ENCODE measurements around the gene MMP20. TPM values are rescaled to one million over a fixed set of nuclear protein-coding genes. Genes with fewer than 3 reads are reported as not detected.

The MMP20 gene
- total RNA-seq, 1 donor from 2014 or later: not detected

DNA sequence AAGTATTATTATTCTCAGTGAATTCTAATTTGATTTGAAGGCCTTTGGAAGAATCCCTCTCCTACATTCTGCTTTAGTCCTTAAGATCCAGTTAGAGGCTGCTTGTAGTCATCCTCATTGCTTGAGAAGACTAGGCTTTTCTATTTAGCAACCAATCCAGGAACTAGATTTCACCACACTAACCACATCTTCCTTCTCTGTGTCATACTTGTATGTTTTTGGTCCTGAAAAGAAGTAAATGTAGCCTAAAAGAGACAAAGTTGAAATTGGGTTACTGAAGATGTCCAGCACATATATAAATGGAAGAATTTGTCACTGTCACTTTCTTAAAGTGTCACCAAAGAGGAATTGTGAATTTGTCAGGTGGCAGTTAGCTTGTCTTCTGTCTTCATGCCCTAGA is 48.0 kb downstream of the MMP20 start:
- Mint-ChIP-seq H3K4me1 (peaks cover 35% of the 10 kb centered on the region), H3K4me3 (no peak overlapping the region), H3K9me3 (peaks cover 12% of the 10 kb centered on the region), H3K27ac (no peak overlapping the region), H3K36me3 (ENCODE audit: low read depth) (no peaks in the 10 kb centered on the region), H3K27me3 (no peaks in the 10 kb centered on the region)
- DNase-seq: no peak
- intact Hi-C loops (cut with micrococcal nuclease): loop anchor here (1.0 to 2.0 kb wide), 3 partner anchors 12 to 16 kb away; no protein-coding TSS in a partner anchor

DNA sequence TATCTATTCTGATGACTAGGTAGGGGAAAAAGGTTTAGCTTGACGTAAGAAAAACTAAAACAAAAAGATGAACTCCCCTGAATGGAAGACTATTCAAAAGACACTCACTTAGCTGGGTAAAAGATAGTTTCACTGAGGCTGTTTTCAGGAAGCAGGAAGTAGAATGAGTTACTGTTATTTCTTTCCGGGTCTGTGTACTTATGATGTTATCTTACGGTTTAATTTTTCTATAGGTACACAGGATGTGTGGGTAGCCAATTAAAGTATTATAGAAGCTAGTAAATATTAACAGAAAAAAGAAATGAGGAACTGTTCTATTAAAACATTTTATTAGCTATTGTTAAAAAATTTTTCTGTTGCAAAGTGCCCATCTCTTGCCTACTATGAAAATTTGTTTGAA is 48.8 kb downstream of the MMP20 start:
- Mint-ChIP-seq H3K4me3 (no peak overlapping the region), H3K27ac (no peak overlapping the region), H3K27me3 (no peaks in the 10 kb centered on the region), H3K4me1 (peaks cover 35% of the 10 kb centered on the region), H3K9me3 (peaks cover 12% of the 10 kb centered on the region), H3K36me3 (ENCODE audit: low read depth) (no peaks in the 10 kb centered on the region)
- DNase-seq: no peak
- intact Hi-C loops (cut with micrococcal nuclease): loop anchor here (2.0 kb wide), 1 partner anchor 16 kb away; no protein-coding TSS in a partner anchor

DNA sequence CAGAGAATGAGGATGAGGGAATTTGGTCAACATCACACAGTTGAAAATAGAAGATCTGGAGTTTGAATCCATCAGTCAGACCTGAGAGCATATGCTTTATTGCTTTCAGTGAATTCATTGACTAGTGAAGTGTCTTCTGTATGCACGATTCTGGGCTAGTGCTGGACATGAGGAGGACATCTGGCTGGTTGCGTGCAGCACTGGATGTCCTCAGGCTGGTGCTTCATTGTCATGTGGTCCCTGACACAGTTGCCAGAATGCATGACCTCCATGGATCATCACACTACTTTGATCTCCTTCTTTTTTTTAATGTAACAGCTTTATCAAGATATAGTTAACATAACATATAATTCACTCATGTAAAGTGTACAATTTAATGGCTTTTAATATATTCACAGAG is 50.1 kb downstream of the MMP20 start:
- H3K4me3 Mint-ChIP-seq: no peak overlapping the region
- intact Hi-C loops (cut with micrococcal nuclease): no loop called here
- H3K9me3 Mint-ChIP-seq: peaks cover 12% of the 10 kb centered on the region
- no peak for DNase-seq
- peaks cover 2% of the 10 kb centered on the region for H3K27me3 Mint-ChIP-seq
- no peak overlapping the region for H3K27ac Mint-ChIP-seq
- peaks cover 23% of the 10 kb centered on the region for H3K4me1 Mint-ChIP-seq
- no peaks in the 10 kb centered on the region for H3K36me3 Mint-ChIP-seq (ENCODE audit: low read depth)

DNA sequence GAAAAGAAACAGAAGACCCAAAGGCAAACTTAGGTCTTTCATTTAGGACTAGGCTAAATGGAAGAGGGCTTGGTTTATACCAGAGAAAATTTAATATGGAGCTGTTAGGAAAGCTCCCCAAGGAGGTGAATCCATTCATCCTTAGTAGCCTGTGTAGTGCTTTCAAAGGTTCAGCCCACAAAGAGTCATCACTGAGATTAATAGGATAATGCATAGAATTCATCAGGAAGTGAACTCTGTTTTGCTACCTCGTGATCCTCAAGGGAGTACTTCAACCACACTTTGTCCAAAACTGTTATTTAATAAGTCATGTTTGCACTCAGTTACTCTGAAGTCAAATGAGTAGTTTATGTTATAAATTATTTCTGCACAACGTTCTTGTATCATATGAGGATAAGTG is 51.3 kb downstream of the MMP20 start:
- peaks cover 4% of the 10 kb centered on the region for H3K27me3 Mint-ChIP-seq
- H3K27ac Mint-ChIP-seq: no peak overlapping the region
- intact Hi-C loops (cut with micrococcal nuclease): no loop called here
- H3K36me3 Mint-ChIP-seq (ENCODE audit: low read depth): peaks cover 6% of the 10 kb centered on the region
- H3K9me3 Mint-ChIP-seq: peaks cover 12% of the 10 kb centered on the region
- no peak for DNase-seq
- H3K4me1 Mint-ChIP-seq: peaks cover 21% of the 10 kb centered on the region
- no peak overlapping the region for H3K4me3 Mint-ChIP-seq

DNA sequence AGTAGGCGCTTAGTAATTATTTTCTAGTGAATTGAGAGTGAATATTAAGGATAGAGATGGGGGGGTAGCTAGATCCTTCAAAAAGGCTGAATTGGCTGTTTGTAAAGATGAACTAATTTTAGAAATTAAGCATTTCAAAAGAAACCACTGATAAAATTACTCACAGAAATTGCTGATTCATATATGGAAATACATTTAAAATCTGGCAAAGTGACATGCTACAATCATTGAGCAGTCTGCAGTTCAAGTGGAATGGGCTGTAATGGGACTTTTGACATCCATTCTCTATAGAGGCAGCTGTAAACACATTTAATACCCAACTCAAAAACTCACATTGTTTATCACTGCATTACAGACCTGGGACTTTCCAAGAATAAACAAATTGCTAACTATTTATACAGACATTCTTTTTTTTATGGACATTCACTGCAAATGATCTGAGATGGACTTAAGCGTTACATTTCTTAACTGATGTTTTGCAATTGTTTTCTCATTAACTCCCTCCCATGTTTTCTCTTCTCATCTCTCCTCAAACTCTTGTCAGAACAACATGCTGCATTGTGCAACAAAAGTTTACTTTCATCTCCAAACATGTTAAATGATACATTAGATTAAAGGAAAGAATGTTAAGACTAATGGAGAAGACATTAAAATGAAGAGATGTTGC is 52.4 kb downstream of the MMP20 start:
- no peak overlapping the region for H3K27ac Mint-ChIP-seq
- peaks cover 15% of the 10 kb centered on the region for H3K36me3 Mint-ChIP-seq (ENCODE audit: low read depth)
- DNase-seq: no peak
- H3K4me1 Mint-ChIP-seq: peaks cover 17% of the 10 kb centered on the region
- H3K27me3 Mint-ChIP-seq: peaks cover 4% of the 10 kb centered on the region
- intact Hi-C loops (cut with micrococcal nuclease): no loop called here
- no peak overlapping the region for H3K4me3 Mint-ChIP-seq
- peaks cover 20% of the 10 kb centered on the region for H3K9me3 Mint-ChIP-seq

DNA sequence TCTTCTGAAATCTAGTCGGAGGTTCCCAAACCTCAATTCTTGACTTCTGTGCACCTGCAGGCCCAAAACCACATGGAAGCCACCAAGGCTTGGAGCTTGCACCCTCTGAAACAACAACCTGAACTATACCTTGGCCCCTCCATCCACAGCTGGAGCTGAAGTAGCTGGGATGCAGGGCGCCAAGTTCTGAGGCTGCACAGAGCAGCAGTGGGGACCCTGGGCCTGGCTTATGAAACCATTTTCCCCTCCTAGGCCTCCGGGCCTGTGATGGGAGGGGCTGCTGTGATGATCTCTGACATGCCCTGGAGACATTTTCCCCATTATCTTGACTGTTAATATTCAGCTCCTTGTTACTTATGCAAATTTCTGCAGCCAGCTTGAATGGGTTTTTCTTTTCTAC is 56.3 kb downstream of the MMP20 start:
- Mint-ChIP-seq H3K9me3 (peaks cover 16% of the 10 kb centered on the region), H3K4me3 (no peak overlapping the region), H3K27me3 (peaks cover 4% of the 10 kb centered on the region), H3K36me3 (ENCODE audit: low read depth) (peaks cover 18% of the 10 kb centered on the region), H3K4me1 (peaks cover 4% of the 10 kb centered on the region), H3K27ac (no peak overlapping the region)
- DNase-seq: no peak
- intact Hi-C loops (cut with micrococcal nuclease): no loop called here

DNA sequence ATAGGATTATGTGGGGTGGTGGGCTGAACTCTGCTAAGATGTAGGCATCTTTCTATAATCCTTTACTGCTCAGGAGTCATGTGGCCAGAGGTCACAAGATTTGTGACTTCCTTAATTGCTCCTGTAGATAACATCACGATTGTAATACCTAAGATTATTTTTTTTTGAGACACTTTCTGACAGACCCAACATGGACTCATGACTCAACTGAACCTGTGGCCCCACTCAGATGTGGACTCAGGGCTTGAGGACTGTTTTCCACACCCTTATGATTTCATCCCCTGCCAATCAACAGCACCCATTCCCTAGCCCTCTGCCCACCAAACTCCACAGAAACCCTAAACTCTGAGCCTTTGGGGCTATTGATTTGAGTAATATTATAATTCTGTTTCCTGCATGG is 59.0 kb downstream of the MMP20 start:
- no peak overlapping the region for H3K27ac Mint-ChIP-seq
- H3K36me3 Mint-ChIP-seq (ENCODE audit: low read depth): peaks cover 18% of the 10 kb centered on the region
- no peak for DNase-seq
- H3K9me3 Mint-ChIP-seq: peaks cover 10% of the 10 kb centered on the region
- peaks cover 24% of the 10 kb centered on the region for H3K4me1 Mint-ChIP-seq
- H3K4me3 Mint-ChIP-seq: no peak overlapping the region
- intact Hi-C loops (cut with micrococcal nuclease): no loop called here
- peaks cover 4% of the 10 kb centered on the region for H3K27me3 Mint-ChIP-seq

DNA sequence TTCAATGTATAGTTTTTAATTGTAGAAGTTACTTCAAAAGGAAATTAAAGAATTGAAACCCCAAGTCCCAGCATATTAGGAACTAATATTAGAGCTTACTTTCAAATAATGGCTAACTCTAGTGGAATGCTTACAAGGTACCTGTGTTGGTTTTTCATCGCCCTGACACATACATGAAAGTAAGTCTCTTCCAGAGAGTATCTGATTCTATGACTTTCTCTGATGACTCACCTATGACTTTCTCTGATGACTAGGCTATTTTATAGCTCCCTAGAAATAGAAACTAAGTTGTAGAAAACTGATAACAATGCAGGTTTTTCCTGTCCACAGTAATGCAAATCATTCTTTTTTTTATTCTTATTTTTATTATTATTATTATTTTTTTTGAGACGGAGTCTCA is 61.0 kb downstream of the MMP20 start:
- Mint-ChIP-seq H3K27ac (no peak overlapping the region), H3K27me3 (peaks cover under 1% of the 10 kb centered on the region), H3K4me3 (no peak overlapping the region), H3K4me1 (peaks cover 37% of the 10 kb centered on the region), H3K36me3 (ENCODE audit: low read depth) (peaks cover 12% of the 10 kb centered on the region), H3K9me3 (peaks cover 11% of the 10 kb centered on the region)
- DNase-seq: no peak
- intact Hi-C loops (cut with micrococcal nuclease): loop anchor here (1.0 to 5.0 kb wide), 4 partner anchors 13 to 112 kb away; partner anchors contain the start of gene TMEM123

DNA sequence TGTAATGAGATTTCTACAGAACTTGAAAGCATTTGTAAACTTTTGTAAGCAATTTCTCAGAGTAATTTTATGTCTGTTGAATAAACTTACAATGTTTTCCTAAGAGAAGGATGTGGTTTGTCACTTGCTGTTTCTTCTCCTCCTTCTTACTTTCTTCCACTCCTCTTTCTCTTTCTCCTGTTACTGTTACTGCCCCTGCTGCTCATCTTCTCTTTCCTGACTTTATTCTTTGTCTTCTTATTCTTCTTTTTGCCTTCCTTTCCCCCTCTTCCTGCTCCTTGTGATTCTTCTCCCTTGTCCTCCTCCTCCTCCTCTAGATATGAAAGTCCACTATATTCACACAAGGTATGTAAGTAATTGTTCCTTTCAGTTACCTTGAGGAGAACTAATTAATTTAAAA is 63.5 kb downstream of the MMP20 start:
- intact Hi-C loops (cut with micrococcal nuclease): loop anchor here (2.0 to 5.0 kb wide), 2 partner anchors 15 to 109 kb away; partner anchors contain the start of gene TMEM123
- Mint-ChIP-seq H3K9me3 (peaks cover 3% of the 10 kb centered on the region), H3K27ac (peak overlapping the region; percentile 66), H3K27me3 (peaks cover 1% of the 10 kb centered on the region), H3K4me1 (peaks cover 39% of the 10 kb centered on the region), H3K4me3 (peak overlapping the region; percentile 42), H3K36me3 (ENCODE audit: low read depth) (no peaks in the 10 kb centered on the region)
- no peak for DNase-seq

DNA sequence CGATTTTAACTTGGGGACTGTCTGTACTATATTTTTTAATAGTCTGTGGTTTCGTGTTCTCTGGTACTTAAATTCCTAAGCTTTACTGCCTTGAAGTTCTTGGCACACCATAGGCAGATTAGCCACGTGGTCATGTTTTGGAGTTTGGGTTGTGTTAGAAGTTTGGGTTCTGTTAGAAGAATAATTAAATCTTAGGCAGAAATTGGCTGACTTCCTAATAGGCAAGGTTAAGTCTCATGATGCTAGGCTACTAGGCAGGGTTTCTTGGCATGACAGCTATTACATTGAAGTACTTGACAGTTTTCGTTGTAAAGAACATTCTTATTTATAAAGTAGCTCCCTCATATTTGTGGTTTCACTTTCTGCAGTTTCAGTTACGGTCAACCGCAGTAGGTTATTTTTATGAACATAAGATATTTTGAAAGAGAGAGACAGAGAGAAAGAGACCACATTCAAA is 64.5 kb downstream of the MMP20 start:
- DNase-seq: peak; percentile 73
- Mint-ChIP-seq H3K27me3 (peaks cover 2% of the 10 kb centered on the region), H3K4me3 (peak overlapping the region; percentile 52), H3K36me3 (ENCODE audit: low read depth) (no peaks in the 10 kb centered on the region), H3K9me3 (peaks cover 3% of the 10 kb centered on the region), H3K4me1 (peaks cover 39% of the 10 kb centered on the region), H3K27ac (peak overlapping the region; percentile 78)
- intact Hi-C loops (cut with micrococcal nuclease): loop anchor here (2.0 to 5.0 kb wide), 2 partner anchors 16 to 108 kb away; partner anchors contain the start of gene TMEM123

DNA sequence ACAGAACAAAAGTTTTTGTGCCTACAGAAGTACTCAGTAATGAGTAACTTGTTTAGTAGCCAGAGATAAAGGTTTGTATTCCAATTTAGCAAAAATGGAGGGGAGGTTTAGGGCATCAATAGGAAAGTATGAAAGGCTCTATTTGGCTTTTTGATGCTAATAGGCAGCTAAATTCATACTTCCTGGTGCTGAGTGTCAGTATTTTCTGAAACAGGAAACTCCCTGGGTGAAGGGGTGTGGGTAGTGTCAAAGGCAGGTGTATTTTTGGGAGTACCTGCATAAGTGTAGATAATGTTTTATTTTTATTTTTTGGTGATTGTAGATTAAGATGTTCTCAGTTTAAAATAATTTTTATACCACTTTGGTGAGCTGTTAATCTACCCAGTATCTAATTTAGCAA is 65.3 kb downstream of the MMP20 start:
- H3K27me3 Mint-ChIP-seq: peaks cover 2% of the 10 kb centered on the region
- intact Hi-C loops (cut with micrococcal nuclease): loop anchor here (2.0 to 5.0 kb wide), 2 partner anchors 17 to 108 kb away; partner anchors contain the start of gene TMEM123
- H3K27ac Mint-ChIP-seq: peak overlapping the region; percentile 31
- peaks cover 3% of the 10 kb centered on the region for H3K9me3 Mint-ChIP-seq
- no peak overlapping the region for H3K4me3 Mint-ChIP-seq
- peaks cover 39% of the 10 kb centered on the region for H3K4me1 Mint-ChIP-seq
- peak; percentile 65 for DNase-seq
- no peaks in the 10 kb centered on the region for H3K36me3 Mint-ChIP-seq (ENCODE audit: low read depth)

DNA sequence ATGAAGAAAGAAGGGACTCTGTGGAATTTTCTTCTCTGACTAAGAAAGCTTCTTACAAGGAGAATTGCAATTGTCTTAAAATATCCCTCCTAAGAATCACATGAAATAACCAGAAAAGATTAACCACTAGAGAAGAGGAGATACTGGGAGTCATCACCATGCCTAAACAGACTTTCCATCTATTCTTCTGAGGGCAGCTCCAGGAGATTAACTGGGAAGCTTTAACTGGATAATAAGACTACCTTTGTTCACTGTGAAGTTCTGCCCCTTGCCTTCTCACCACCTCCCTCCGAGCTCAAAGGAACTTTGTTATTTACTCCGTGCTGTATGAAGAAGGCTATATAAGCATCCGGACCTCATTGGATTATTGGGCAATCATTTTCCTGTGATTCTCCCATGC is 70.0 kb downstream of the MMP20 start:
- Mint-ChIP-seq H3K36me3 (ENCODE audit: low read depth) (no peaks in the 10 kb centered on the region), H3K9me3 (peaks cover 3% of the 10 kb centered on the region), H3K27me3 (peaks cover 7% of the 10 kb centered on the region), H3K27ac (no peak overlapping the region), H3K4me3 (no peak overlapping the region), H3K4me1 (peaks cover 8% of the 10 kb centered on the region)
- intact Hi-C loops (cut with micrococcal nuclease): no loop called here
- no peak for DNase-seq

DNA sequence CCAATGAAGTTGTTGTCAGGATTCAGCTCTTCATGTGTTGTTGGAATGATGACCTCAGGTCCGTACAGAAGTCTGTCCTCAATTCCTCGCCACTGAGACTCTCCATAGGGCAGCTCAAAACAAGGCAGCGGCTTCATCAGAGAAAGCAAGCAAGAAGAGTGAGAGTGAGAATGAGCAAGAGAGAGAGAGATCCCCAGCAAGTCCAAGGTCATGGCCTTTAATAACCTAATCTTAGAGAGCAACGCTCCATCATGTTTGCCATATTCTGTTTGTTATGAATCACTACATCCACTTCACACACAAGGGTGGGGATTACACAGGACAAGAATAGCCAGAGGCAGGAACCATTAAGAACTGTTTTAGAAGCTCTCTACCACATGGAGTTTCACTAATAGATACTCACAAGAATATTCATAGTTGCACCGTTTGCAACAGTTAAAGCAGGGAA is 71.3 kb downstream of the MMP20 start:
- Mint-ChIP-seq H3K36me3 (ENCODE audit: low read depth) (no peaks in the 10 kb centered on the region), H3K9me3 (no peaks in the 10 kb centered on the region), H3K27me3 (peaks cover 7% of the 10 kb centered on the region), H3K4me3 (no peak overlapping the region), H3K27ac (no peak overlapping the region), H3K4me1 (no peaks in the 10 kb centered on the region)
- DNase-seq: no peak
- intact Hi-C loops (cut with micrococcal nuclease): no loop called here

DNA sequence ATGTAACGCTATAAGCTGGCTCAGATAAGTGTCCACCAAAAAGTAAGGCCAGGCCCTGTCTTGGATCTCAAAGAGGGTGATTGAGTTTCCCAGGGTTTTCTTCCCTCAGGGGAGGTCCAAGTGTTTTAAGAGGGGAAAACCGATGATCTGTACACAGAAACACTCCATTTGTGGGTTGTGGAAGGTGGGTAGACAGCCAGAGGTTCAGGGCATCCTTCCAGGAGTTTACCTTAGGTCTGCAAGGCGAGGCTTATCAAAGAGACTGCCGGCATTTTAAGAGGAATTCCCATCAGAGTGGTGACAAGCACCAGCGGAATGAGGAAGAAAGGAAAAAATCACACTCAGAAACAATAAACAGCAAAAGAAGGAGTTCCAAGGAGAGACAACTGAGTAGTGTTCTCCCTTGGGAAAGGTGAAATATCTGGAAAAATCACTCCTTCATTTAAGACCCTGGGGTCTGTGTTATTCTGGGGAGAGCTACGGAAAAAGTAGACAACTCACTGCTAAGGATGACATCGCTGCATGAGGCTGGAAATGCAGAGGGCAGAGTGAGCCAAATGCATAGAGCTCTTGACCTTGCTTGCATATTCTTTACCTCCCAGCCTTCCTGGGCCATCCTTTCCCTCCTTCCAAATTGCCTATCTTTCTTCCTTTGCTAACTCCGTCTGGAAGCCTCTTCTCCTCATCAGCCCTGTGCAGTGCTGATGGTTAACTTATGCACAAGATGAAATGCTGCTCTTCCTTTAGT is 72.5 kb downstream of the MMP20 start:
- Mint-ChIP-seq H3K4me1 (no peaks in the 10 kb centered on the region), H3K4me3 (no peak overlapping the region)
- intact Hi-C loops (cut with micrococcal nuclease): no loop called here

More for the DNA sequence above, 72.5 kb downstream of the MMP20 start:
- DNase-seq: no peak
- no peaks in the 10 kb centered on the region for H3K9me3 Mint-ChIP-seq
- H3K27ac Mint-ChIP-seq: no peak overlapping the region
- peaks cover 9% of the 10 kb centered on the region for H3K27me3 Mint-ChIP-seq
- no peaks in the 10 kb centered on the region for H3K36me3 Mint-ChIP-seq (ENCODE audit: low read depth)

Data from activated CD4-positive, alpha-beta T cell treated with anti-CD3 and anti-CD28 coated beads, Interleukin-2, amount 10 ng/mL, durations not matched to agents 24 days and 14 days (primary cell).